ENCODE measurements around the gene PKHD1.
"Not testable (repeated sequence)": the region's sequence is repeated elsewhere in the genome, so short reads cannot be mapped to it uniquely, and the experiment has no call there.

The PKHD1 gene

GRCh38 chr6:51854876-51855275 lies 232.5 kb downstream of the PKHD1 start:
- Histone ChIP-seq H3K27ac (ENCODE audit: low read depth in 2 of 2, low read length in 2 of 2) (no peak overlapping the region), H3K36me3 (ENCODE audit: control insufficient read depth in 2 of 2, insufficient read depth in 2 of 2, low read length in 2 of 2) (no peaks in the 10 kb centered on the region)

GRCh38 chr6:51854347-51854746 lies 233.1 kb downstream of the PKHD1 start:
- Histone ChIP-seq H3K27me3 (ENCODE audit: control insufficient read depth in 2 of 2, insufficient read depth in 2 of 2, low read length in 2 of 2) (no peaks in the 10 kb centered on the region), H3K9ac (ENCODE audit: low read depth in 1 of 2, low read length in 2 of 2) (no peak overlapping the region), H3K4me1 (ENCODE audit: control insufficient read depth in 2 of 2, insufficient read depth in 2 of 2, low read length in 2 of 2) (no peaks in the 10 kb centered on the region), H3K4me3 (ENCODE audit: low read length in 2 of 2) (no peak overlapping the region), H3K27ac (ENCODE audit: low read depth in 2 of 2, low read length in 2 of 2) (no peak overlapping the region), H3K36me3 (ENCODE audit: control insufficient read depth in 2 of 2, insufficient read depth in 2 of 2, low read length in 2 of 2) (no peaks in the 10 kb centered on the region), H3K9me3 (ENCODE audit: control insufficient read depth in 2 of 2, low read length in 2 of 2) (no peaks in the 10 kb centered on the region)

More at GRCh38 chr6:51854876-51855275, 232.5 kb downstream of the PKHD1 start:
- Histone ChIP-seq H3K4me1 (ENCODE audit: control insufficient read depth in 2 of 2, insufficient read depth in 2 of 2, low read length in 2 of 2) (no peaks in the 10 kb centered on the region), H3K4me3 (ENCODE audit: low read length in 2 of 2) (no peak overlapping the region), H3K27me3 (ENCODE audit: control insufficient read depth in 2 of 2, insufficient read depth in 2 of 2, low read length in 2 of 2) (no peaks in the 10 kb centered on the region), H3K9me3 (ENCODE audit: control insufficient read depth in 2 of 2, low read length in 2 of 2) (no peaks in the 10 kb centered on the region), H3K9ac (ENCODE audit: low read depth in 1 of 2, low read length in 2 of 2) (no peak overlapping the region)

GRCh38 chr6:51853109-51853508 lies 234.3 kb downstream of the PKHD1 start:
- not testable (repeated sequence) for H3K9me3 ChIP-seq (ENCODE audit: control insufficient read depth in 2 of 2, low read length in 2 of 2); H3K27ac ChIP-seq (ENCODE audit: low read depth in 2 of 2, low read length in 2 of 2); H3K36me3 ChIP-seq (ENCODE audit: control insufficient read depth in 2 of 2, insufficient read depth in 2 of 2, low read length in 2 of 2); H3K9ac ChIP-seq (ENCODE audit: low read depth in 1 of 2, low read length in 2 of 2); H3K4me1 ChIP-seq (ENCODE audit: control insufficient read depth in 2 of 2, insufficient read depth in 2 of 2, low read length in 2 of 2); H3K4me3 ChIP-seq (ENCODE audit: low read length in 2 of 2); H3K27me3 ChIP-seq (ENCODE audit: control insufficient read depth in 2 of 2, insufficient read depth in 2 of 2, low read length in 2 of 2)

GRCh38 chr6:51846531-51846930 lies 240.9 kb downstream of the PKHD1 start:
- no peaks in the 10 kb centered on the region for H3K9me3 ChIP-seq (ENCODE audit: control insufficient read depth in 2 of 2, low read length in 2 of 2)
- no peaks in the 10 kb centered on the region for H3K4me1 ChIP-seq (ENCODE audit: control insufficient read depth in 2 of 2, insufficient read depth in 2 of 2, low read length in 2 of 2)
- no peaks in the 10 kb centered on the region for H3K36me3 ChIP-seq (ENCODE audit: control insufficient read depth in 2 of 2, insufficient read depth in 2 of 2, low read length in 2 of 2)
- H3K27ac ChIP-seq (ENCODE audit: low read depth in 2 of 2, low read length in 2 of 2) = no peak overlapping the region
- no peak overlapping the region for H3K4me3 ChIP-seq (ENCODE audit: low read length in 2 of 2)
- no peaks in the 10 kb centered on the region for H3K27me3 ChIP-seq (ENCODE audit: control insufficient read depth in 2 of 2, insufficient read depth in 2 of 2, low read length in 2 of 2)
- no peak overlapping the region for H3K9ac ChIP-seq (ENCODE audit: low read depth in 1 of 2, low read length in 2 of 2)

GRCh38 chr6:51844336-51844735 lies 243.1 kb downstream of the PKHD1 start:
- no peaks in the 10 kb centered on the region for H3K4me1 ChIP-seq (ENCODE audit: control insufficient read depth in 2 of 2, insufficient read depth in 2 of 2, low read length in 2 of 2)
- no peaks in the 10 kb centered on the region for H3K36me3 ChIP-seq (ENCODE audit: control insufficient read depth in 2 of 2, insufficient read depth in 2 of 2, low read length in 2 of 2)
- H3K27me3 ChIP-seq (ENCODE audit: control insufficient read depth in 2 of 2, insufficient read depth in 2 of 2, low read length in 2 of 2) = no peaks in the 10 kb centered on the region
- H3K4me3 ChIP-seq (ENCODE audit: low read length in 2 of 2) = no peak overlapping the region
- H3K9me3 ChIP-seq (ENCODE audit: control insufficient read depth in 2 of 2, low read length in 2 of 2) = no peaks in the 10 kb centered on the region
- no peak overlapping the region for H3K9ac ChIP-seq (ENCODE audit: low read depth in 1 of 2, low read length in 2 of 2)
- H3K27ac ChIP-seq (ENCODE audit: low read depth in 2 of 2, low read length in 2 of 2) = no peak overlapping the region

GRCh38 chr6:51843456-51844056 lies 243.9 kb downstream of the PKHD1 start:
- Histone ChIP-seq H3K27me3 (ENCODE audit: control insufficient read depth in 2 of 2, insufficient read depth in 2 of 2, low read length in 2 of 2) (no peaks in the 10 kb centered on the region), H3K9ac (ENCODE audit: low read depth in 1 of 2, low read length in 2 of 2) (no peak overlapping the region), H3K9me3 (ENCODE audit: control insufficient read depth in 2 of 2, low read length in 2 of 2) (no peaks in the 10 kb centered on the region), H3K4me3 (ENCODE audit: low read length in 2 of 2) (no peak overlapping the region), H3K27ac (ENCODE audit: low read depth in 2 of 2, low read length in 2 of 2) (no peak overlapping the region), H3K4me1 (ENCODE audit: control insufficient read depth in 2 of 2, insufficient read depth in 2 of 2, low read length in 2 of 2) (no peaks in the 10 kb centered on the region), H3K36me3 (ENCODE audit: control insufficient read depth in 2 of 2, insufficient read depth in 2 of 2, low read length in 2 of 2) (no peaks in the 10 kb centered on the region)

- Histone ChIP-seq H3K27ac (ENCODE audit: low read depth in 2 of 2, low read length in 2 of 2) (no peak overlapping the region), H3K9me3 (ENCODE audit: control insufficient read depth in 2 of 2, low read length in 2 of 2) (no peaks in the 10 kb centered on the region), H3K4me3 (ENCODE audit: low read length in 2 of 2) (no peak overlapping the region), H3K4me1 (ENCODE audit: control insufficient read depth in 2 of 2, insufficient read depth in 2 of 2, low read length in 2 of 2) (no peaks in the 10 kb centered on the region), H3K36me3 (ENCODE audit: control insufficient read depth in 2 of 2, insufficient read depth in 2 of 2, low read length in 2 of 2) (no peaks in the 10 kb centered on the region), H3K9ac (ENCODE audit: low read depth in 1 of 2, low read length in 2 of 2) (no peak overlapping the region), H3K27me3 (ENCODE audit: control insufficient read depth in 2 of 2, insufficient read depth in 2 of 2, low read length in 2 of 2) (no peaks in the 10 kb centered on the region)
Measured at GRCh38 chr6:51842804-51843378, 244.5 kb downstream of the PKHD1 start.

GRCh38 chr6:51842061-51842803 lies 245.2 kb downstream of the PKHD1 start:
- Histone ChIP-seq H3K4me3 (ENCODE audit: low read length in 2 of 2) (no peak overlapping the region), H3K4me1 (ENCODE audit: control insufficient read depth in 2 of 2, insufficient read depth in 2 of 2, low read length in 2 of 2) (no peaks in the 10 kb centered on the region), H3K27ac (ENCODE audit: low read depth in 2 of 2, low read length in 2 of 2) (no peak overlapping the region), H3K27me3 (ENCODE audit: control insufficient read depth in 2 of 2, insufficient read depth in 2 of 2, low read length in 2 of 2) (no peaks in the 10 kb centered on the region), H3K9ac (ENCODE audit: low read depth in 1 of 2, low read length in 2 of 2) (no peak overlapping the region), H3K9me3 (ENCODE audit: control insufficient read depth in 2 of 2, low read length in 2 of 2) (no peaks in the 10 kb centered on the region), H3K36me3 (ENCODE audit: control insufficient read depth in 2 of 2, insufficient read depth in 2 of 2, low read length in 2 of 2) (no peaks in the 10 kb centered on the region)

- Histone ChIP-seq H3K9me3 (ENCODE audit: control insufficient read depth in 2 of 2, low read length in 2 of 2) (no peaks in the 10 kb centered on the region), H3K4me3 (ENCODE audit: low read length in 2 of 2) (no peak overlapping the region), H3K9ac (ENCODE audit: low read depth in 1 of 2, low read length in 2 of 2) (no peak overlapping the region), H3K27ac (ENCODE audit: low read depth in 2 of 2, low read length in 2 of 2) (no peak overlapping the region), H3K4me1 (ENCODE audit: control insufficient read depth in 2 of 2, insufficient read depth in 2 of 2, low read length in 2 of 2) (no peaks in the 10 kb centered on the region), H3K27me3 (ENCODE audit: control insufficient read depth in 2 of 2, insufficient read depth in 2 of 2, low read length in 2 of 2) (no peaks in the 10 kb centered on the region), H3K36me3 (ENCODE audit: control insufficient read depth in 2 of 2, insufficient read depth in 2 of 2, low read length in 2 of 2) (no peaks in the 10 kb centered on the region)
Measured at GRCh38 chr6:51841626-51842025, 245.8 kb downstream of the PKHD1 start.

GRCh38 chr6:51839726-51840374 lies 247.6 kb downstream of the PKHD1 start:
- no peaks in the 10 kb centered on the region for H3K4me1 ChIP-seq (ENCODE audit: control insufficient read depth in 2 of 2, insufficient read depth in 2 of 2, low read length in 2 of 2)
- H3K36me3 ChIP-seq (ENCODE audit: control insufficient read depth in 2 of 2, insufficient read depth in 2 of 2, low read length in 2 of 2) = no peaks in the 10 kb centered on the region
- H3K9me3 ChIP-seq (ENCODE audit: control insufficient read depth in 2 of 2, low read length in 2 of 2) = no peaks in the 10 kb centered on the region
- no peak overlapping the region for H3K27ac ChIP-seq (ENCODE audit: low read depth in 2 of 2, low read length in 2 of 2)
- H3K4me3 ChIP-seq (ENCODE audit: low read length in 2 of 2) = no peak overlapping the region
- H3K9ac ChIP-seq (ENCODE audit: low read depth in 1 of 2, low read length in 2 of 2) = no peak overlapping the region
- H3K27me3 ChIP-seq (ENCODE audit: control insufficient read depth in 2 of 2, insufficient read depth in 2 of 2, low read length in 2 of 2) = no peaks in the 10 kb centered on the region
